Measurements from ENCODE around the gene CCDC126.
A peak's percentile ranks its signal among the peaks of the same experiment; 100 is the strongest.

CCDC126 gene

GRCh38 chr7:23593706-23594105, 3.5 kb upstream of the CCDC126 start:
- Histone ChIP-seq H3K4me1 (ENCODE audit: control insufficient read depth, insufficient read depth, low read length) (peaks cover 7% of the 10 kb centered on the region), H3K27ac (ENCODE audit: extremely low read depth, low read depth, low read length) (no peak overlapping the region), H3K36me3 (ENCODE audit: control insufficient read depth in 2 of 2, insufficient read depth in 1 of 2, low read length in 2 of 2) (no peaks in the 10 kb centered on the region), H3K4me3 (ENCODE audit: low read depth, low read length) (no peak overlapping the region), H3K9me3 (ENCODE audit: control insufficient read depth, insufficient read depth, low read depth, low read length) (no peaks in the 10 kb centered on the region)
- no peak for TF ChIP-seq ZNF221 (tag by site-specific recombination; IDR thresholded peaks at IDR 0.05; ENCODE audit: borderline replicate concordance)
- no peak for TF ChIP-seq ZBTB44 (tag by site-specific recombination; IDR thresholded peaks at IDR 0.05)
- TF ChIP-seq RBAK (tag by site-specific recombination; IDR thresholded peaks at IDR 0.05), result no peak
- TF ChIP-seq YY2 (tag by site-specific recombination; IDR thresholded peaks at IDR 0.05), result no peak
- no peak for TF ChIP-seq SCRT2 (tag by site-specific recombination; IDR thresholded peaks at IDR 0.05)
- no peak for TF ChIP-seq ZNF792 (tag by site-specific recombination; IDR thresholded peaks at IDR 0.05)
- no peak for TF ChIP-seq ZNF776 (tag by site-specific recombination; IDR thresholded peaks at IDR 0.05; ENCODE audit: borderline replicate concordance)
- no peak for TF ChIP-seq ZNF174 (tag by site-specific recombination; IDR thresholded peaks at IDR 0.05)
- no peak for TF ChIP-seq ELK4 (IDR thresholded peaks at IDR 0.05; ENCODE audit: borderline replicate concordance, low read depth, low read length)
- TF ChIP-seq ZNF433 (tag by site-specific recombination; IDR thresholded peaks at IDR 0.05; ENCODE audit: low read depth), result no peak
- TF ChIP-seq ZNF423 (tag by site-specific recombination; IDR thresholded peaks at IDR 0.05), result no peak
- no peak for TF ChIP-seq ZBTB17 (tag by site-specific recombination; IDR thresholded peaks at IDR 0.05)
- no peak for TF ChIP-seq SP2 (tag by site-specific recombination; IDR thresholded peaks at IDR 0.05)
- no peak for TF ChIP-seq ZNF239 (tag by site-specific recombination; IDR thresholded peaks at IDR 0.05)
- TF ChIP-seq ZNF292 (tag by site-specific recombination; IDR thresholded peaks at IDR 0.05; ENCODE audit: borderline replicate concordance, low read depth), result no peak
- no peak for TF ChIP-seq ZNF555 (tag by site-specific recombination; conservative IDR thresholded peaks at IDR 0.05)
- TF ChIP-seq ZNF37A (tag by site-specific recombination; IDR thresholded peaks at IDR 0.05), result no peak
- TF ChIP-seq ZNF391 (tag by site-specific recombination; IDR thresholded peaks at IDR 0.05; ENCODE audit: borderline replicate concordance, low read depth), result no peak
- no peak for TF ChIP-seq ZNF140 (tag by site-specific recombination; IDR thresholded peaks at IDR 0.05)
- ChIA-PET POLR2A (no interaction called here), CTCF (interaction anchor here (1.0 to 1.5 kb wide), 3 partner anchors 21 to 26 kb away, joined by 3 to 7 read pairs (median 3); no protein-coding TSS in a partner anchor)

- CTCF ChIA-PET, result interaction anchor here (0.6 to 1.5 kb wide), 6 partner anchors 19 to 102 kb away, joined by 3 to 4 read pairs (median 3); no protein-coding TSS in a partner anchor
- H3K36me3 ChIP-seq (ENCODE audit: control insufficient read depth in 2 of 2, insufficient read depth in 1 of 2, low read length in 2 of 2), result no peaks in the 10 kb centered on the region
- H3K4me1 ChIP-seq (ENCODE audit: control insufficient read depth, insufficient read depth, low read length), result peaks cover 15% of the 10 kb centered on the region
- H3K27ac ChIP-seq (ENCODE audit: extremely low read depth, low read depth, low read length), result no peak overlapping the region
- no peak overlapping the region for H3K4me3 ChIP-seq (ENCODE audit: low read depth, low read length)
- TF ChIP-seq ZNF366 (tag by site-specific recombination; conservative IDR thresholded peaks at IDR 0.05) (0 out of 2 replicates have a peak, but pooled peaks have one; percentile 17), ZNF211 (tag by site-specific recombination; IDR thresholded peaks at IDR 0.05; ENCODE audit: low read depth) (no peak), WT1 (tag by site-specific recombination; IDR thresholded peaks at IDR 0.05) (peak; percentile 22; the same call in 1 of the 2 replicates), ZBTB26 (tag by site-specific recombination; optimal IDR thresholded peaks at IDR 0.05) (no peak), SCRT2 (tag by site-specific recombination; IDR thresholded peaks at IDR 0.05) (peak; percentile 69), ZNF292 (tag by site-specific recombination; IDR thresholded peaks at IDR 0.05; ENCODE audit: borderline replicate concordance, low read depth) (no peak), TCF7L2 (IDR thresholded peaks at IDR 0.05; ENCODE audit: borderline replicate concordance, low read depth, low read length) (no peak)
- POLR2A ChIA-PET, result no interaction called here
- H3K9me3 ChIP-seq (ENCODE audit: control insufficient read depth, insufficient read depth, low read depth, low read length), result no peaks in the 10 kb centered on the region
Measured at GRCh38 chr7:23594879-23595604, 2.1 kb upstream of the CCDC126 start.
